ENCODE measurements around the gene FGD4.

DNA sequence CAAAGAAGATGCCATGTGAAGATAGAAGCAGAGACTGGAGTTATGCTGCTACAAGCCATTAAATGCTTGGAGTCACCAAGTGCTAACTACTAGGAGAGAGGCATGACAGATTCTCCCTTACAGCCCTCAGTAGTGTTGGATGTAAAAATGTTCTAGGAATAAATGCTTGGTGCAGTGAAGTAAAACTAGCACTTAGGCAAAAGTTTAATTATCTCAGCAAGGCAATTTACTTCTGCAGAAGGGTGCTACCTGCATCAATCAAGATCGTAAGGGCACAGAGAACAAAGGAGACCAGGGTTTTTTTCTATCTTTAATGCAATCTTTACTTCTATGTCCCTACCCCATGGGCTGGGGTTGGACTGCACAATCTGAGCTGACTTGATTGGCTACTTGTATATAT lies 270.2 kb downstream of the FGD4 start:
- TF ChIP-seq, protein P1, sequence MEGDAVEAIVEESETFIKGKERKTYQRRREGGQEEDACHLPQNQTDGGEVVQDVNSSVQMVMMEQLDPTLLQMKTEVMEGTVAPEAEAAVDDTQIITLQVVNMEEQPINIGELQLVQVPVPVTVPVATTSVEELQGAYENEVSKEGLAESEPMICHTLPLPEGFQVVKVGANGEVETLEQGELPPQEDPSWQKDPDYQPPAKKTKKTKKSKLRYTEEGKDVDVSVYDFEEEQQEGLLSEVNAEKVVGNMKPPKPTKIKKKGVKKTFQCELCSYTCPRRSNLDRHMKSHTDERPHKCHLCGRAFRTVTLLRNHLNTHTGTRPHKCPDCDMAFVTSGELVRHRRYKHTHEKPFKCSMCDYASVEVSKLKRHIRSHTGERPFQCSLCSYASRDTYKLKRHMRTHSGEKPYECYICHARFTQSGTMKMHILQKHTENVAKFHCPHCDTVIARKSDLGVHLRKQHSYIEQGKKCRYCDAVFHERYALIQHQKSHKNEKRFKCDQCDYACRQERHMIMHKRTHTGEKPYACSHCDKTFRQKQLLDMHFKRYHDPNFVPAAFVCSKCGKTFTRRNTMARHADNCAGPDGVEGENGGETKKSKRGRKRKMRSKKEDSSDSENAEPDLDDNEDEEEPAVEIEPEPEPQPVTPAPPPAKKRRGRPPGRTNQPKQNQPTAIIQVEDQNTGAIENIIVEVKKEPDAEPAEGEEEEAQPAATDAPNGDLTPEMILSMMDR (IDR thresholded peaks at IDR 0.05), result no peak
- TF ChIP-seq POLR2A (IDR thresholded peaks at IDR 0.05), result no peak
